Colonic mucosa (tissue), 4 donors: ENCODE measurements around the gene SRPK2. TPM values are rescaled to one million over a fixed set of nuclear protein-coding genes. Genes with fewer than 3 reads are reported as not detected.

Experiments used
- DNase-seq: peaks from one replicate; pipeline ENCODE4 v3.0.0-alpha.2; 2020
- H3K27ac ChIP-seq: fragments of 200-600 bp; one replicate; pipeline ENCODE4 v1.8.0; 2021
- H3K27me3 ChIP-seq: fragments of 200-600 bp; one replicate; pipeline ENCODE4 v1.8.0; 2021
- H3K36me3 ChIP-seq: fragments of 200-600 bp; one replicate; pipeline ENCODE4 v1.8.0; 2021
- H3K4me1 ChIP-seq: fragments of 200-600 bp; one replicate; pipeline ENCODE4 v1.8.0; 2021; ENCODE audit warnings: mild to moderate bottlenecking
- H3K4me3 ChIP-seq: fragments of 200-600 bp; one replicate; pipeline ENCODE4 v1.8.0; 2021
- H3K9ac ChIP-seq, 2 donors: one replicate each; pipeline ENCODE4 v1.7.0; 2013; ENCODE audit warnings: control low read depth in 2 of 2, low read depth in 2 of 2, low read length in 2 of 2
- H3K9me3 ChIP-seq: fragments of 200-600 bp; one replicate; pipeline ENCODE4 v1.8.0; 2021
- CTCF ChIP-seq: fragments of 200-600 bp; IDR thresholded peaks from one replicate; pipeline ENCODE4 v1.8.0; 2022; ENCODE audit warnings: antibody characterized with exemption, mild to moderate bottlenecking
- intact Hi-C: fragments of 100-400 bp; cut with DNase I; formaldehyde crosslinking; loops from one replicate; pipeline ENCODE4 v1.14.1; 2022
- total RNA-seq, 2 donors: library from RNA; stranded (reverse); fragmentation: NEBNext Ultra II Directional in 1 of 2; extraction: Animal tissue kit (Norgen Biotek cat#: 25700) in 1 of 2; gene quantifications; one replicate each; pipeline ENCODE4 v1.2.1, GENCODE V29; 2021
- donor health status: healthy.
- donor health status: DM: no; HTN: no; CAD: no.
- donor health status: DM: no; HTN: no; CAD: no.

The SRPK2 gene
- total RNA-seq, 2 donors from 2014 or later, result 25.0 to 30.1 TPM

- no peak for TF ChIP-seq CTCF
- H3K36me3 ChIP-seq, result no peaks in the 10 kb centered on the region
- intact Hi-C loops, result loop anchor here (5.0 kb wide), 1 partner anchor 180 kb away; no protein-coding TSS in a partner anchor
These were observed 231.4 kb downstream of the SRPK2 start for GRCh38 chr7:105157278-105157677.

GRCh38 chr7:105156731-105157130, 232.0 kb downstream of the SRPK2 start:
- Histone ChIP-seq H3K4me3 (no peak overlapping the region), H3K9me3 (no peaks in the 10 kb centered on the region), H3K27ac (no peak overlapping the region), H3K27me3 (no peaks in the 10 kb centered on the region), H3K4me1 (no peaks in the 10 kb centered on the region), H3K36me3 (no peaks in the 10 kb centered on the region), H3K9ac (no peak overlapping the region)
- intact Hi-C loops, result loop anchor here (5.0 kb wide), 1 partner anchor 181 kb away; no protein-coding TSS in a partner anchor
- TF ChIP-seq CTCF, result no peak
- no peak for DNase-seq

More at GRCh38 chr7:105157278-105157677, 231.4 kb downstream of the SRPK2 start:
- Histone ChIP-seq H3K4me1 (no peaks in the 10 kb centered on the region), H3K27me3 (no peaks in the 10 kb centered on the region), H3K4me3 (no peak overlapping the region), H3K9ac (no peak overlapping the region), H3K27ac (no peak overlapping the region), H3K9me3 (no peaks in the 10 kb centered on the region)
- no peak for DNase-seq

DNA sequence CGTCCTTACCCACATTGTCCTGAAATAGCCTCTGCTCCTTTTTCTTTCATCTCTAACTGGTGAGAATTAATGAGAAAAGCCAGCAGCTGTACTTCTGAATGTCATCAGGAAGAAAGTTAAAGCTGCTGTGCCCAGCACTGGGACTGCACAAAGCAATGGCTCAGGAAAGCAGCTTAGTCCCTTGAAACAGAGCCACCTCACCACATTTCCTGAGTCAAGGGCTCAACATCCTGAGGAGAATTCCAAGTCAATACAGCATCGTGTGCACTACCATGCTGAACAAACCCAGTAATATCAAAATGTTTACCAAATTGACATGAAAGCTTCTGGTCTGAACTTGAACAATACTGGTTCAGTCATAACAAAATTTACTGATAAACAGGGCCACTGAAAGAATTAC, 234.6 kb downstream of the SRPK2 start:
- Histone ChIP-seq H3K36me3 (no peaks in the 10 kb centered on the region), H3K9ac (no peak overlapping the region), H3K27me3 (no peaks in the 10 kb centered on the region), H3K4me3 (no peak overlapping the region), H3K9me3 (no peaks in the 10 kb centered on the region), H3K27ac (no peak overlapping the region), H3K4me1 (no peaks in the 10 kb centered on the region)
- intact Hi-C loops, result no loop called here
- DNase-seq, result no peak
- TF ChIP-seq CTCF, result no peak

DNA sequence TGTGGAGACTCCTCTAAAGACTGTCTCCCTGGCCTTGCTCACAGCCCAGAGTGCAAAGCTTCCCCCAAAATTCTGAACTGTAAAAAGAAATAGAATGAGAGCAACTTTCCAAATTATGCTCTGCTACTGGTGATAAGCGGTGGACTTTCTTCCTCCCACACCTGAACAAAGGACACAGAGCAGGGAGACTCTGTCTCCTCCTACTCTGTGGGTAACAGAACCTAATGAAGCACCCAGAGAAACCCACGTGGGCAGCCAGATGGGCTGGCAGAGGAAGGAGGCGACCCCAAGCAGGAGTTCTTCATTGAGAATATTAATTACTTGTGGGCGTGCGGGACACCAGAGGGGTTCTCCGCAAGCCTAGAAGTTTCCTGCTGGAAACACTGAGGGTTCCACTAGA, 235.2 kb downstream of the SRPK2 start:
- intact Hi-C loops, result no loop called here
- no peak for TF ChIP-seq CTCF
- no peak for DNase-seq
- Histone ChIP-seq H3K27ac (no peak overlapping the region), H3K4me1 (no peaks in the 10 kb centered on the region), H3K27me3 (no peaks in the 10 kb centered on the region), H3K9me3 (no peaks in the 10 kb centered on the region), H3K36me3 (no peaks in the 10 kb centered on the region), H3K9ac (no peak overlapping the region), H3K4me3 (no peak overlapping the region)

GRCh38 chr7:105151152-105151551, 237.6 kb downstream of the SRPK2 start:
- no peaks in the 10 kb centered on the region for H3K4me1 ChIP-seq
- DNase-seq, result no peak
- H3K27me3 ChIP-seq, result no peaks in the 10 kb centered on the region
- no peak for TF ChIP-seq CTCF
- no peak overlapping the region for H3K9ac ChIP-seq
- no peak overlapping the region for H3K27ac ChIP-seq
- H3K9me3 ChIP-seq, result no peaks in the 10 kb centered on the region
- no peaks in the 10 kb centered on the region for H3K36me3 ChIP-seq
- intact Hi-C loops, result no loop called here
- no peak overlapping the region for H3K4me3 ChIP-seq
